Upper lobe of left lung (tissue), 4 donors: Measurements from ENCODE around the gene ATP4A.

Experiments used
- POLR2A ChIP-seq, 4 donors: fragments of 450-650 bp; IDR thresholded peaks; one replicate each; pipeline ENCODE4 v1.5.1; 2016 to 2017; ENCODE audit warnings: antibody characterized with exemption in 4 of 4, mild to moderate bottlenecking in 2 of 4
- POLR2AphosphoS5 ChIP-seq, 2 donors: sonication (generic); formaldehyde crosslinking; IDR thresholded peaks; one replicate each; pipeline ENCODE4 v1.5.1; 2017; ENCODE audit warnings: antibody characterized with exemption in 2 of 2
- TF ChIP-seq, protein P1 (sequence below), 6 experiments: fragments of 450-650 bp in 4 of 6; fragments of 200-600 bp in 2 of 6; sonication (generic) in 2 of 6; IDR thresholded peaks; one replicate each; pipeline ENCODE4 v1.5.1; 2016 to 2019; ENCODE audit warnings: antibody characterized with exemption in 6 of 6

DNA sequence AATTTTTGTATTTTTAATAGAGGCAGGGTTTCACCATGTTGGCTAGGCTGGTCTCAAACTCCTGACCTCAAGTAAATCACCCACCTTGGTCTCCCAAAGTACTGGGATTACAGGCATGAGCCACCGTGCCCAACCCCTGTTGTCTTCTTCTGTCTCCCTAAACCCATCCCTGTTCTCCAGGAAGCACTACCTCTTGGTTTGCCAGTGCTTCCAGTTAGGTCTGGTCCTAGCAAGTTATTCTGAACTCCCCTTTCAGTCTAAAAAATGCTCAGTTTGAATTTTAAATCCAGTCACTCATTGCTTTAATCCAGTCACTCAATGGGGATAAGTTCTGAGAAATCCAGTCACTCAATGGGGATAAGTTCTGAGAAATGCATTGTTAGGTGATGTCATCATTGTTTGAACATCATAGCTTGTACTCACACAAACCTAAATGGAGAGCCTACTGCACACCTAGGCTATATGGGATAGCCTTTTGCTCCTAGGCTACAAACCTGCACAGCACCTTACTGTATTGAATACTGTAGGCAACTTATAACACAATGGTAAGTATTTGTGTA lies 8.0 kb upstream of the ATP4A start:
- TF ChIP-seq, protein P1, sequence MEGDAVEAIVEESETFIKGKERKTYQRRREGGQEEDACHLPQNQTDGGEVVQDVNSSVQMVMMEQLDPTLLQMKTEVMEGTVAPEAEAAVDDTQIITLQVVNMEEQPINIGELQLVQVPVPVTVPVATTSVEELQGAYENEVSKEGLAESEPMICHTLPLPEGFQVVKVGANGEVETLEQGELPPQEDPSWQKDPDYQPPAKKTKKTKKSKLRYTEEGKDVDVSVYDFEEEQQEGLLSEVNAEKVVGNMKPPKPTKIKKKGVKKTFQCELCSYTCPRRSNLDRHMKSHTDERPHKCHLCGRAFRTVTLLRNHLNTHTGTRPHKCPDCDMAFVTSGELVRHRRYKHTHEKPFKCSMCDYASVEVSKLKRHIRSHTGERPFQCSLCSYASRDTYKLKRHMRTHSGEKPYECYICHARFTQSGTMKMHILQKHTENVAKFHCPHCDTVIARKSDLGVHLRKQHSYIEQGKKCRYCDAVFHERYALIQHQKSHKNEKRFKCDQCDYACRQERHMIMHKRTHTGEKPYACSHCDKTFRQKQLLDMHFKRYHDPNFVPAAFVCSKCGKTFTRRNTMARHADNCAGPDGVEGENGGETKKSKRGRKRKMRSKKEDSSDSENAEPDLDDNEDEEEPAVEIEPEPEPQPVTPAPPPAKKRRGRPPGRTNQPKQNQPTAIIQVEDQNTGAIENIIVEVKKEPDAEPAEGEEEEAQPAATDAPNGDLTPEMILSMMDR (IDR thresholded peaks at IDR 0.05) = no peak
- TF ChIP-seq POLR2A (IDR thresholded peaks at IDR 0.05) (no peak), POLR2AphosphoS5 (IDR thresholded peaks at IDR 0.05) (no peak)
